Parathyroid adenoma (tissue), 2 donors: Measurements from ENCODE around the gene FAM193A.

Source experiments
- H2AFZ ChIP-seq: fragments of 300-600 bp; sonication (generic); one replicate; pipeline ENCODE4 v1.7.0; 2017; ENCODE audit warnings: antibody characterized with exemption, mild to moderate bottlenecking
- H3K27ac ChIP-seq: fragments of 300-600 bp; sonication (generic); one replicate; pipeline ENCODE4 v1.7.0; 2017
- H3K27me3 ChIP-seq: fragments of 300-600 bp; sonication (generic); one replicate; pipeline ENCODE4 v1.7.0; 2017; ENCODE audit warnings: low read length; ENCODE audit not compliant: control insufficient read depth, insufficient read depth
- H3K36me3 ChIP-seq: fragments of 300-600 bp; sonication (generic); one replicate; pipeline ENCODE4 v1.7.0; 2017; ENCODE audit warnings: low read length; ENCODE audit not compliant: control insufficient read depth, insufficient read depth
- H3K4me1 ChIP-seq: fragments of 300-600 bp; sonication (generic); one replicate; pipeline ENCODE4 v1.7.0; 2017; ENCODE audit warnings: control low read depth
- H3K4me2 ChIP-seq: fragments of 300-600 bp; sonication (generic); one replicate; pipeline ENCODE4 v1.7.0; 2017; ENCODE audit warnings: low read length
- H3K4me3 ChIP-seq: fragments of 300-600 bp; sonication (generic); one replicate; pipeline ENCODE4 v1.7.0; 2017; ENCODE audit warnings: low read depth, low read length
- H3K79me2 ChIP-seq: fragments of 300-600 bp; sonication (generic); one replicate; pipeline ENCODE4 v1.7.0; 2017; ENCODE audit warnings: control low read depth
- H3K9ac ChIP-seq: fragments of 300-600 bp; sonication (generic); one replicate; pipeline ENCODE4 v1.7.0; 2017; ENCODE audit warnings: mild to moderate bottlenecking
- H3K9me3 ChIP-seq: fragments of 300-600 bp; sonication (generic); one replicate; pipeline ENCODE4 v1.7.0; 2017; ENCODE audit warnings: low read length; ENCODE audit not compliant: control insufficient read depth
- CTCF ChIP-seq: fragments of 300-600 bp; sonication (generic); IDR thresholded peaks from one replicate; pipeline ENCODE4 v1.7.0; 2017; ENCODE audit warnings: antibody characterized with exemption, mild to moderate bottlenecking
- donor health status: primary hyperparathyroidism.

Gene FAM193A

GRCh38 chr4:2689825-2690700, 153.6 kb downstream of the FAM193A start:
- H3K27ac ChIP-seq: no peak overlapping the region
- TF ChIP-seq CTCF: no peak
- no peaks in the 10 kb centered on the region for H3K79me2 ChIP-seq
- no peak overlapping the region for H3K4me3 ChIP-seq
- H3K4me2 ChIP-seq: no peak overlapping the region
- H3K9ac ChIP-seq: no peak overlapping the region
- H2AFZ ChIP-seq: no peak overlapping the region
- H3K9me3 ChIP-seq: no peaks in the 10 kb centered on the region
- H3K4me1 ChIP-seq: no peaks in the 10 kb centered on the region
- H3K27me3 ChIP-seq: no peaks in the 10 kb centered on the region
- no peaks in the 10 kb centered on the region for H3K36me3 ChIP-seq

- H3K27me3 ChIP-seq: no peaks in the 10 kb centered on the region
- peaks cover 2% of the 10 kb centered on the region for H3K4me1 ChIP-seq
- H3K4me2 ChIP-seq: no peak overlapping the region
- H2AFZ ChIP-seq: no peak overlapping the region
- no peaks in the 10 kb centered on the region for H3K36me3 ChIP-seq
- no peak overlapping the region for H3K27ac ChIP-seq
- H3K9me3 ChIP-seq: no peaks in the 10 kb centered on the region
- no peak for TF ChIP-seq CTCF
- no peak overlapping the region for H3K9ac ChIP-seq
- no peaks in the 10 kb centered on the region for H3K79me2 ChIP-seq
- H3K4me3 ChIP-seq: no peak overlapping the region
Measured at GRCh38 chr4:2691313-2691712, 154.9 kb downstream of the FAM193A start.

- Histone ChIP-seq H3K9ac (no peak overlapping the region), H3K27ac (no peak overlapping the region), H3K9me3 (no peaks in the 10 kb centered on the region), H3K79me2 (no peaks in the 10 kb centered on the region), H3K27me3 (no peaks in the 10 kb centered on the region), H3K36me3 (no peaks in the 10 kb centered on the region), H3K4me2 (no peak overlapping the region), H3K4me3 (no peak overlapping the region), H3K4me1 (peaks cover 2% of the 10 kb centered on the region), H2AFZ (no peak overlapping the region)
- TF ChIP-seq CTCF: no peak
Measured at GRCh38 chr4:2691952-2692435, 155.5 kb downstream of the FAM193A start.

GRCh38 chr4:2694691-2695090, 158.2 kb downstream of the FAM193A start:
- no peaks in the 10 kb centered on the region for H3K36me3 ChIP-seq

More at GRCh38 chr4:2694691-2695090, 158.2 kb downstream of the FAM193A start:
- Histone ChIP-seq H3K4me3 (no peak overlapping the region), H3K9ac (no peak overlapping the region), H3K4me2 (no peak overlapping the region), H2AFZ (no peak overlapping the region), H3K4me1 (peaks cover 2% of the 10 kb centered on the region), H3K27me3 (no peaks in the 10 kb centered on the region), H3K9me3 (no peaks in the 10 kb centered on the region), H3K79me2 (no peaks in the 10 kb centered on the region), H3K27ac (no peak overlapping the region)
- no peak for TF ChIP-seq CTCF
